K562 (cell line): ENCODE measurements around the gene KDM2B. TPM values are rescaled to one million over a fixed set of nuclear protein-coding genes. Genes with fewer than 3 reads are reported as not detected.

Experiments
- MGA ChIP-seq: fragments of 450-650 bp; IDR thresholded peaks from 2 replicates; pipeline ENCODE4 v1.6.1; 2016; ENCODE audit warnings: mild to moderate bottlenecking, moderate library complexity
- PRPF4 ChIP-seq: fragments of 200-400 bp; formaldehyde crosslinking; IDR thresholded peaks from one replicate; pipeline ENCODE4 v1.6.1; 2017; ENCODE audit warnings: low read length, low read depth, mild to moderate bottlenecking; ENCODE audit not compliant: insufficient read depth, poor library complexity, severe bottlenecking
- RERE ChIP-seq: sonication (generic); formaldehyde crosslinking; IDR thresholded peaks from 2 replicates; pipeline ENCODE4 v1.8.0; 2023; ENCODE audit warnings: missing genetic modification reagents, mild to moderate bottlenecking, borderline replicate concordance
- RFX7 ChIP-seq: fragments of 250-450 bp; sonication (Bioruptor Pico); IDR thresholded peaks from 2 replicates; pipeline ENCODE4 v1.5.1; 2021; ENCODE audit warnings: mild to moderate bottlenecking
- SAFB2 ChIP-seq: fragments of 200-400 bp; formaldehyde crosslinking; IDR thresholded peaks from 2 replicates; pipeline ENCODE4 v1.6.1; 2018; ENCODE audit warnings: borderline replicate concordance, low read length, low read depth, moderate library complexity; ENCODE audit not compliant: severe bottlenecking
- ZNF239 ChIP-seq: fragments of 250-450 bp; sonication (Bioruptor Pico); IDR thresholded peaks from 2 replicates; pipeline ENCODE4 v1.4.0; 2020; ENCODE audit warnings: mild to moderate bottlenecking
- polyA plus RNA-seq, 8 experiments: library from polyadenylated mRNA; depleted of rRNA in 4 of 8; stranded (reverse) in 5 of 8; unstranded in 3 of 8; fragments of >200 nt; fragmentation: Nextera tagmentation in 2 of 8; fragmentation: Illumina TruSeq in 1 of 8; extraction: Ambion mirVana in 2 of 8; extraction: Trizol in 1 of 8; gene quantifications; 2 replicates each; pipeline versions ENCODE4 v1.2.1 to v1.2.3, GENCODE V29; 2011 to 2014; ENCODE audit warnings: inconsistent platforms in 1 of 8, missing spikeins in 1 of 8
- total RNA-seq, 7 experiments: library from RNA; depleted of rRNA in 6 of 7; stranded (reverse); fragments of >200 nt in 6 of 7; fragmentation: Illumina TruSeq in 2 of 7; extraction: Trizol in 2 of 7; gene quantifications; 2 replicates each; pipeline versions ENCODE4 v1.2.1 to v1.2.3, GENCODE V29; 2011 to 2021; ENCODE audit warnings: low replicate concordance in 1 of 7
- TF ChIP-seq, protein P1 (sequence below): fragments of 200-800 bp; sonication (Bioruptor generic); IDR thresholded peaks from 2 replicates; pipeline ENCODE4 v1.6.1; 2017; ENCODE audit warnings: missing genetic modification characterization, missing compliant biosample characterization

Gene KDM2B
- total and polyA plus RNA-seq, 9 of the 15 experiments (the other 6 are each of a cell fraction or from before 2014, with no cell fraction given): 7.4 to 50.5 (median 22.5) TPM

GRCh38 chr12:121579981-121580868, 598 bp downstream of the KDM2B start (continued):
- TF ChIP-seq RFX7 (CRISPR knock-in tag) (no peak), MGA (no peak), RERE (CRISPR knock-in tag) (no peak), PRPF4 (no peak), SAFB2 (no peak), ZNF239 (no peak)
- TF ChIP-seq, protein P1, sequence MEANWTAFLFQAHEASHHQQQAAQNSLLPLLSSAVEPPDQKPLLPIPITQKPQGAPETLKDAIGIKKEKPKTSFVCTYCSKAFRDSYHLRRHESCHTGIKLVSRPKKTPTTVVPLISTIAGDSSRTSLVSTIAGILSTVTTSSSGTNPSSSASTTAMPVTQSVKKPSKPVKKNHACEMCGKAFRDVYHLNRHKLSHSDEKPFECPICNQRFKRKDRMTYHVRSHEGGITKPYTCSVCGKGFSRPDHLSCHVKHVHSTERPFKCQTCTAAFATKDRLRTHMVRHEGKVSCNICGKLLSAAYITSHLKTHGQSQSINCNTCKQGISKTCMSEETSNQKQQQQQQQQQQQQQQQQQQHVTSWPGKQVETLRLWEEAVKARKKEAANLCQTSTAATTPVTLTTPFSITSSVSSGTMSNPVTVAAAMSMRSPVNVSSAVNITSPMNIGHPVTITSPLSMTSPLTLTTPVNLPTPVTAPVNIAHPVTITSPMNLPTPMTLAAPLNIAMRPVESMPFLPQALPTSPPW: peak; percentile 98
